DND-41 (cell line): ENCODE data around the gene PDCD10.

ENCODE experiments used
- CTCF ChIP-seq: IDR thresholded peaks from 2 replicates; pipeline ENCODE4 v1.5.1; 2012; ENCODE audit warnings: borderline replicate concordance, low read length, moderate library complexity, mild to moderate bottlenecking; ENCODE audit not compliant: poor library complexity, severe bottlenecking; ENCODE audit errors: extremely low read depth
- EZH2 ChIP-seq: IDR thresholded peaks from 3 replicates; pipeline ENCODE4 v1.6.1; 2012; ENCODE audit warnings: borderline replicate concordance, low read depth, mild to moderate bottlenecking, moderate library complexity, low read length, inconsistent platforms; ENCODE audit not compliant: severe bottlenecking

- no peak for TF ChIP-seq CTCF
- TF ChIP-seq EZH2: no peak
Measured at GRCh38 chr3:167673221-167673620, 61.5 kb downstream of the PDCD10 start.
